Activated CD8-positive, alpha-beta memory T cell treated with anti-CD3 and anti-CD28 coated beads for 4 hours (primary cell): ENCODE results near the gene SCUBE1.

Experiments used
- DNase-seq, 2 donors: peaks; one replicate each; pipeline ENCODE4 v3.0.0-alpha.2; 2020; ENCODE audit warnings: low read depth in 2 of 2

The SCUBE1 gene

GRCh38 chr22:43236411-43237166, 106.6 kb downstream of the SCUBE1 start:
- no peak for DNase-seq

DNA sequence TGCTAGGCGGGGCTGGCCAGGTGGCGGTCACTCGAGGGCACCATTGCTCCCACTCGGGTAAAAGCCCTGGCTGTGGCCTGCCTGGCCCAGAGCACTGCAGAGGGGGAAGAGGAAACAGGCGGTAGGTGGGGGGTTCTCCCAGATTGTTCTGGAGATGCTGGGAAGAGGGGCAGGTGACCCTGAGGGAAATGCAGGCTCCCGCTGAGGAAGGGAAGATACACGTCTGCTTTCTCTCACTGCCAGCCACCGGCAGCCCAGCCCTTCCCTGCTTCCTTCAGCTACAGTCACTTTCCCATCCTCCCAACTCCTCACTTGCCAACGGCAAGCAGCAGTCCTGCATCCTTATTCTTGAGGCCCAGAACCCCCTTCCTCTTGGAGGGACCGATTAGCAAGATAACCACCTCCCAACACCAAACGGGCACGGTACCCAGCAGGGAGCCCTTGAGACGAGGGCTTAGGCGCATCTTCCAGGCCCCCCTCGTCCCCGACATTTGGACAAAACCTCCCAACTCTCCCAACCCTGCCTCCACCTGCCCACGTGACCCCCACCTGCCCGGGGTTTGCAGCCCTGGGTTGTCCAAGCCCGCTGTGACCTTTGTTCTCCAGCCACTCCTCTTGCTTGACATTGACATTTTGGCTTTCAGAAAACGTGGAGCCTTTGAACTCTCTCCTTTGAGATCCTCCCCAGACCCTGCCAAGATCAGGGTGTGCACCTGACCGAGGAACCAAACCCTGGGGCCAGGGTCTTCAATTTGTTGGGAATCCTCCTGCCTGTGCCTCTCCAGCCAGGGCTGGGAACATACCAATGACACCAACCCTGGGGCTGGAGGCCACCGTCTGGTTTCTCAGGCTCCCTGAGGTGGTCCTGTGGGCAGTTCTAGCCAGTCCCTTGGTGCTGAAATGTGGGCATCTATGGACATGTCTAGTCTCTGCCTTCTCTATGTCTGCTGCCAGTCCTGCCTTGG, 107.4 kb downstream of the SCUBE1 start:
- DNase-seq = no peak

DNA sequence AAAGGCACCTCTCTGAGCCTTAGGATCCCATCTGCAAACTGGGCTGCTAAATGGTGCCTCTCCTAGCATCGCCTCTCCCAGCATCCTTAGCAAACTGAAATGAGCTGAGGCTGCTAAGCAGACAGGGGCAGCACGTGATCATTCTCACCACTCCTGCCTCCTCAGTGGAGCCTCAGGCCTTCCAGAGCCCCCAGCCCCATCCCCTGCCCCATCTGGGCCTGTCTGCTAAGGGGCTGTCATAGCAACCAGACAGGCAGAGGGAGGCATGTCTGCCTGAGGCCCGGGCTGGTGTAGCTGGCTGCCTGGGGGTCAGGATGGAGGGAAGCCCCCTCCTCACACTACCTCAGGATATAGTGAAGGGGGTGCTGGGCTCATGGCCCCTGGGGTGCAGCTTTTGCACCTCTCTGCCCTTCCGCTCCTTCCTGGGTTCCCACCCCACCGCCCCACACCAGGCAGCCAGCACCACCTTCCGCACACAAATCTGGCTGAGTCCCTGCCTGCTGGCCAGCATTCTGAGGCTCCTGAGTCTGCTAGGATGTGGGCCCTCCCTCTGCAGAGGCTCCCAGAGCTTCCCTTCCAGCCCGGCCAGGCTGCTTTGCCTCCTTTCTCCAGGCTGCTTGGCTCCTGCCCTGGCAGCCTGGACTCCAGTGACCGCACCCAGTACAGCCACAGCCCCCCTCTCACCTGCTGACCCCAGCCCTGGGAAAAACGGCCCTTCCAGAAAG, 108.7 kb downstream of the SCUBE1 start:
- no peak for DNase-seq

DNA sequence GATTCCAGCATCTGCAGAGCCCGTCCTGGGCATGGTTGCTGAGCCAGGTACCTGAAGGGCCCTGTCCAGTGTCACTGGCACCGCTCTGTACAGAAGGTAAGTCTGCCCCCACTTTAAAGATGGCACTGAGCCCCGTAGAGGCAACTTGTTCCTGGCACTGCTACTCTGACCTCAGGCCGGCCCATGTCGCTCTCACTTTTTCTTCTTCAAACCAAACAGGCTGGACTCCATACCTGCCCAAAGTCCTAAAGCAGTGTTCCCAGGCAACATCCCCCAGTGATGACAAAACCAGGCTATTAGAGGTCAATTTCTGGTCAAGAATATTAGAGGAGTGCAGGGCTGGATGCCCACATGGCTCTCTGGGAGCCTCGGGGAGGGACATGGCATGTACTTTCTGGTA, 109.6 kb downstream of the SCUBE1 start:
- no peak for DNase-seq

DNA sequence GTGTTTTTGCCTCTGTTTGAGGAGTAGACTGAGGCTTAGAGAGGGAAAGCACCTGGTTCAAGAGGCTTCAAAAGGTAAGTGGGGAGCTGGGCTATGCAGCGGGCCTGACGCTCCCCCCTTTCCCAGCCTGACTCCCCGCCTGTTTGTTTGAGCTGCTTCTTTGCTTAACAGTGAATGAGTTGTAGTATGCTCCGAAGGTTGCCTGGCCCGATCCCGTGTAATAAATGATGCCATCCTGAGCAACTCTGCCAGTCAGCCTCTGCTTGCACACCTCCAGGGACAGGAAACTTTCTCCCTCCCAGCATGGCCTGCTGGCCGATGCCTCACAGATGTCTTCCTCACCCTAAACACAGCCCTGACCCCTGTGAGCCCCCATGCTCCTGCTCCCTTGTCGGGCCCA, 110.7 kb downstream of the SCUBE1 start:
- no peak for DNase-seq

GRCh38 chr22:43231724-43232034, 111.5 kb downstream of the SCUBE1 start:
- no peak for DNase-seq

DNA sequence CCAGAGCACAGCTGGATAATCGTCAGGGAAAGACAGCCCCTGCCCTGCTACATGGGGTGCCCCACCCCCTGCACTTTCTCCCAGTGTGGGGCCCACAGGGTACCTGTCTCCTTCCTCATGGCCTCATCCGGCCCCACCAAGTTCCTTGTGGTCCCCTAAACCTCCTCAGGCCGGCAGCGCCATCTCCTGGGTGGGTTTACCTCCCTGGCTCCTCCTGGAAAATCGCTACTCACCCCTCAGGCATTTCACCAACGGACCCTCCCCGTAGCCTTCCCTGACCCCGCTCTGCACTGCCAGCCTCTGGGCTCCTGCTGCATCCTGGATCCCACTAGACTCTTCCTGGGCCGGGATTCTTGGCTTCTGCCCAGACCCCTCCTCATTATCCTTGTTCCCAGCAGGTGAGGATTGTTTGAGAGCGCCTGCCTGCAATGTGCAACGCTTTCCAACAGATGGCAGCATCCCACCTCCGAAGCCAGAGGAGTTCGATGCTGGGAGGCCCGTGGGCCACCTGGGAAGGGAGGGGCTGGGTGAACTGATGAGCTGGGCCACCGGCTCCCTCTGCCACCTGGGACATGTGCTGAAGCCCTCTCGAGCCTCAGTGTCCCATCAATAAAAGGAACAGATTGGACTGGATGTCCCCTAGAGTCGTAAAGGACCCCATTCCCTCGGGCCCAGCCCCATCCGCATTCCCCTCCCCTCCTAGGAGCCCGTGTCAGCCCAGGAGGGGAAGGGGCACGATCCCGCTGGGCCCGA, 112.0 kb downstream of the SCUBE1 start:
- peak; percentile 33 to 35 for DNase-seq

DNA sequence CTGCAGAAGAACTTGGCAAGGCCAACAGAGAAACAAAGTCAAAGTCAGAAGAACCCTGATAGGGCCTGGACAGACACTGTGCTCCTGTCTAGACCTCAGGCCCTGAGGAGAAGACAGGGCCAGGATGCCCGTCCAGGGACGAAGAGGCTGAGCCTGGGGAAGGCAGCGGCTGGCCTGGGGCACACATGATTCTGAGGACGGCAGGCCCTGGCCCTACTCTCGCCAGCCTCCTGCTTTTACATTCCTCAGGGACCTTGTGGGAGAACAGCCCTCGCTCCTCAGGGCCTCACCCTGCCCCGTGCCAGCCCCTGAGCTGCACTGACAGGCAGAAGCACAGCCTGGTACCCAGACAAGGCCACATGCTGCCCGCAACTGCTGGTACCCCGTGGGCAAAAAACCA, 112.6 kb downstream of the SCUBE1 start:
- no peak for DNase-seq

DNA sequence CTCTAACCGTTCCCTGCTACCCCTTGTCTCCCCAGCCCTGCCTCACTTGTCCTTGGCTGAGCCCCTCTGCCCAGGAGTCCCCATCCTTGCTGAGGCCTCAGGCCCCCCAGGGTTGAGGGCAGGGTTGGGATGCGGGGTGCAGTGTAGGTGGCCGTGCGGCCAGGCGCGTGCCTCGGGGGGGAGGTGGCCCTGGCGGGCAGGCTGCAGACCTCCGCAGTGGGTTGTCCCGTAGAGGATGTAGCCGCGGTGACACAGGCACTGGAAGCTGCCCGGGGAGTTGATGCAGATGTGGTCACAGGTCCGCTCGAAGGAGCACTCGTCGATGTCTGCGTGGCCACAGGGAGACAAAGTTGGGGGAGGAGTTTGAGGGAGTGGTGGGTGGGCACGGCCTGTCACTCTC, 114.3 kb downstream of the SCUBE1 start:
- no peak for DNase-seq

DNA sequence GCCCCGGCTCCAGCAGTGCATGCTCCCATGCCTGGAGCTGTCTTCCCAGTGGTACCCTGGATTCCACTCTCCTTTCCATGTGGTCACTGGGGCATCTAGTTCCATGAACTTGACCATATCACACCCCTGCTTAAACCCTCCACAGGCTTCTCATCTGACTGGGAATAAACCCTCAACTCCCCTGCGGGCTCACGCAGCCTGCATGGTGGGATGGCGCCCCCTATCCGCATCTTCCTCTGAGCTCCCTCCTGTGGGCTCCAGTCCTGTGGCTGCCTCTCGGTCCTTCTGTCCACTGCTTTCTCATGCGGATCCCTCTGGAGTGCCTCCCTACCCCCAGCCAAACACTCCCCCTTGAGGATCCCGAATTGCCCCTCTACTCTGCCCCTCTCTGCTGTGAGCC, 114.8 kb downstream of the SCUBE1 start:
- no peak for DNase-seq

GRCh38 chr22:43227239-43227630, 115.9 kb downstream of the SCUBE1 start:
- no peak for DNase-seq

- DNase-seq = no peak
These were observed 116.6 kb downstream of the SCUBE1 start for GRCh38 chr22:43226377-43227238.

DNA sequence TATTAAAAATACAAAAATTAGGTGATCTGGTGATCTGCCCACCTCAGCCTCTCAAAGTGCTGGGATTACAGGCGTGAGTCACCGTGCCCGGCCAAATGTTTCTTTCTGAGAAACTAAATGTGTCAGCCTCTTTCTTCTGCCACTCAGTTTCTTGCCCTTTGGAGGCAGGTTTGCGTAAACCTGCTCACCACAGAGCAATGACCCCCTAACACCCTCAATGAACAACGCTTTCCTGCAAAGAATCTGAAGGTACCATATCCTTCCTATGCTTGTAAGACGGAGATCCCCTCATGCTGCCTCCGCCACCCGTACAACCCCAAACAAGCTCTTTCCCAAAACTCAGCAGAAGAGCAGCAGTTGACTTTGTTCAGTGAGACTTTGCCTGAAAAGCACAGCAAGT, 117.6 kb downstream of the SCUBE1 start:
- no peak for DNase-seq

GRCh38 chr22:43222987-43223386, 120.2 kb downstream of the SCUBE1 start:
- DNase-seq = no peak

- DNase-seq = no peak
These were observed 120.9 kb downstream of the SCUBE1 start for GRCh38 chr22:43222262-43222661.

GRCh38 chr22:43220625-43221380, 122.4 kb downstream of the SCUBE1 start:
- no peak for DNase-seq

DNA sequence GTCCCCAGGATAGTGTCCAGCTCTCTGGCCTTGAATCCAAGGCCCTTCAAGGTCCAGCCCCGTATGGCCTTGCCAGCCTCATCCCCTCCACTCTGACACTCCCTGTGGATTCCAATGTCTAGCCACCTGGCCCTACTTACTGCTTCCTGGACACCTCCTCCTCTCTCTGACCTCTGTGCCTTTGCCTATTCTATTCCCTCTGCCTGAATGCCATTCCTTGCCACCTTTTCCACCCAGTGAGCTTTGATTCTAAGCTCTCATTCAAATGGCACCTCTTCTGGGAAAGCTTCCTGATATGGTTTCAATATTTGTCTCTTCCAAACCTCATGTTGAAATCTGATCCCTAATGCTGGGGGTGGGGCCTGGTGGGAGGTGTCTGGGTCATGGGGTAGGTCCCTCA, 124.4 kb downstream of the SCUBE1 start:
- DNase-seq = no peak

DNA sequence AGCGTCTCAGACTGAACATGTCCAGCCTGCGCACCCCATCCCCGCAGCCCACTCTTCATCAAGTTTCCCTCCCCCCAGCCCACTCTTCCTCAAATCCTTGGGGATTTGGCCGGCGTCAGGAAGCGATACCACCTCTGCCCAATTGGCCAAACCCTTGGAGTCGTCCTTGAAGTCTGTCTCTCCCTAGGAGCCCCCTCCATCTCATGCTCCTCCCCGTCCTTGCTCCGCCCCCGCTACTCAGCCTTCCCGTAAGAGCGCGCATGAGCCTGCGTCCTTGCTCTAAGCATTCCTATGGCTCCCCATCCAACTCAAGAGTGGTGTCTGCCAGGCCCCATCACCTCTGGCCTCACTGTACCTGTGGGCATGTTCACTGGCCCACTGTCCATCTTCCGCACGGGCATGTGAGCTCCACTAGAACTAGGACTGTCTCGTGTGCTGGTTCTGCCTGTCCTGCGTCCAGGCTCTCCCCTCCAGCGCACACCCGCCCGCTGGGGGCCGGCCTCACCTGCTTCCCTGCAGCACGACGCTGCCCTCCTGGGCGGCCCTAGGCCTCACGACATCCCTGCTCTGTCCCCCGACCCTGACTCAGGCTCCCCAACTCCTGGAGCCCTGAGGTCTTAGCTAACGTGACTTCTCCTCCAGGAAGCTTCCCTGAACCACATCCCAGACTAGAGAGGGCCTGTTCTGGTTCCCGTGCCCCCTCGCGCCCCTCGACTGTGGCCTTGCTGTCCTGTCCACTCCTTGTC, 125.7 kb downstream of the SCUBE1 start:
- no peak for DNase-seq

GRCh38 chr22:43216738-43217137, 126.4 kb downstream of the SCUBE1 start:
- no peak for DNase-seq
